Measurements from ENCODE around the gene SLC6A2. TPM values are rescaled to one million over a fixed set of nuclear protein-coding genes. Genes with fewer than 3 reads are reported as not detected.

SLC6A2 gene
- total RNA-seq, 3 donors from 2014 or later (not counting 1 experiment from before 2014, with no cell fraction given) = not detected

DNA sequence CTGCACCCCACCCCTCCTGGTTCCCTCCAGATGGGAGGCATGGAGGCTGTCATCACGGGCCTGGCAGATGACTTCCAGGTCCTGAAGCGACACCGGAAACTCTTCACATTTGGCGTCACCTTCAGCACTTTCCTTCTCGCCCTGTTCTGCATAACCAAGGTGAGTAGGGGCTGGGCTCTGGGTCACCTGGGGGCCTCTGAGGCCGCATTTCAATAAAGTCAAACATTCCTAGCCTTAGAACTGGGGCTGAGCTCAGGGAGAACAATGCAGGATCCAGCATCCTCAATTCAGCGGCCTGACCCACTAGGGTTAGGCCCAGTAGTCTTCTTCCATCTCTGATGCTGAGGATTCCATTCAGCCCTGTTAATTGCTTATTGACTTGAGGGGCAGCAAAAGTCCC is 42.1 kb downstream of the SLC6A2 start:
- no peak overlapping the region for H3K4me3 ChIP-seq (ENCODE audit: low read length)
- peaks cover under 1% of the 10 kb centered on the region for H3K4me1 ChIP-seq (ENCODE audit: control insufficient read depth, insufficient read depth, low read length)
- TF ChIP-seq, protein P1, sequence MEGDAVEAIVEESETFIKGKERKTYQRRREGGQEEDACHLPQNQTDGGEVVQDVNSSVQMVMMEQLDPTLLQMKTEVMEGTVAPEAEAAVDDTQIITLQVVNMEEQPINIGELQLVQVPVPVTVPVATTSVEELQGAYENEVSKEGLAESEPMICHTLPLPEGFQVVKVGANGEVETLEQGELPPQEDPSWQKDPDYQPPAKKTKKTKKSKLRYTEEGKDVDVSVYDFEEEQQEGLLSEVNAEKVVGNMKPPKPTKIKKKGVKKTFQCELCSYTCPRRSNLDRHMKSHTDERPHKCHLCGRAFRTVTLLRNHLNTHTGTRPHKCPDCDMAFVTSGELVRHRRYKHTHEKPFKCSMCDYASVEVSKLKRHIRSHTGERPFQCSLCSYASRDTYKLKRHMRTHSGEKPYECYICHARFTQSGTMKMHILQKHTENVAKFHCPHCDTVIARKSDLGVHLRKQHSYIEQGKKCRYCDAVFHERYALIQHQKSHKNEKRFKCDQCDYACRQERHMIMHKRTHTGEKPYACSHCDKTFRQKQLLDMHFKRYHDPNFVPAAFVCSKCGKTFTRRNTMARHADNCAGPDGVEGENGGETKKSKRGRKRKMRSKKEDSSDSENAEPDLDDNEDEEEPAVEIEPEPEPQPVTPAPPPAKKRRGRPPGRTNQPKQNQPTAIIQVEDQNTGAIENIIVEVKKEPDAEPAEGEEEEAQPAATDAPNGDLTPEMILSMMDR (IDR thresholded peaks at IDR 0.05) = no peak
- H3K4me3 Mint-ChIP-seq = no peak overlapping the region
- H3K27me3 ChIP-seq (ENCODE audit: control insufficient read depth, insufficient read depth, low read length) = no peaks in the 10 kb centered on the region
- H3K27me3 Mint-ChIP-seq (ENCODE audit: low read depth in 2 of 2) = peaks cover 0 to 5% of the 10 kb centered on the region in 2 donors
- no peaks in the 10 kb centered on the region for H3K36me3 ChIP-seq (ENCODE audit: control insufficient read depth, insufficient read depth, low read length)
- no peak overlapping the region for H3K27ac ChIP-seq (ENCODE audit: low read length)
- H3K4me1 Mint-ChIP-seq = peaks cover 0 to 2% of the 10 kb centered on the region in 2 donors
- H3K36me3 Mint-ChIP-seq = no peaks in the 10 kb centered on the region
- WGBS (ENCODE audit: insufficient coverage) = 89% methylated on average over 7 of the region's 7 CpGs
- ATAC-seq = no peak
- H3K27ac Mint-ChIP-seq = no peak overlapping the region
- intact Hi-C loops (cut with micrococcal nuclease) = no loop called here
- H3K9me3 ChIP-seq (ENCODE audit: control insufficient read depth, insufficient read depth, low read length) = no peaks in the 10 kb centered on the region
- no peaks in the 10 kb centered on the region for H3K9me3 Mint-ChIP-seq
- no peak for DNase-seq

- Mint-ChIP-seq H3K4me3 (no peak overlapping the region), H3K27me3 (ENCODE audit: low read depth in 2 of 2) (peaks cover 0 to 9% of the 10 kb centered on the region in 2 donors), H3K27ac (no peak overlapping the region), H3K4me1 (peaks cover 0 to 6% of the 10 kb centered on the region in 2 donors), H3K36me3 (no peaks in the 10 kb centered on the region), H3K9me3 (no peaks in the 10 kb centered on the region)
- Histone ChIP-seq H3K4me1 (ENCODE audit: control insufficient read depth, insufficient read depth, low read length) (peaks cover 4% of the 10 kb centered on the region), H3K9me3 (ENCODE audit: control insufficient read depth, insufficient read depth, low read length) (no peaks in the 10 kb centered on the region), H3K4me3 (ENCODE audit: low read length) (no peak overlapping the region), H3K36me3 (ENCODE audit: control insufficient read depth, insufficient read depth, low read length) (no peaks in the 10 kb centered on the region), H3K27me3 (ENCODE audit: control insufficient read depth, insufficient read depth, low read length) (no peaks in the 10 kb centered on the region), H3K27ac (ENCODE audit: low read length) (no peak overlapping the region)
- ATAC-seq (no peak), DNase-seq (no peak)
- intact Hi-C loops (cut with micrococcal nuclease) = no loop called here
- WGBS (ENCODE audit: insufficient coverage) = 82% methylated on average over 6 of the region's 6 CpGs
- TF ChIP-seq, protein P1 (IDR thresholded peaks at IDR 0.05) = no peak
These were observed 42.5 kb downstream of the SLC6A2 start for GRCh38 chr16:55698331-55698730.

- Histone ChIP-seq H3K27ac (ENCODE audit: low read length) (no peak overlapping the region), H3K4me3 (ENCODE audit: low read length) (no peak overlapping the region), H3K4me1 (ENCODE audit: control insufficient read depth, insufficient read depth, low read length) (peaks cover 4% of the 10 kb centered on the region), H3K27me3 (ENCODE audit: control insufficient read depth, insufficient read depth, low read length) (no peaks in the 10 kb centered on the region), H3K36me3 (ENCODE audit: control insufficient read depth, insufficient read depth, low read length) (no peaks in the 10 kb centered on the region), H3K9me3 (ENCODE audit: control insufficient read depth, insufficient read depth, low read length) (no peaks in the 10 kb centered on the region)
- TF ChIP-seq, protein P1 (IDR thresholded peaks at IDR 0.05) = no peak
- DNase-seq (no peak), ATAC-seq (no peak)
- peaks cover 0 to 12% of the 10 kb centered on the region in 2 donors for H3K27me3 Mint-ChIP-seq (ENCODE audit: low read depth in 2 of 2)
- no peak overlapping the region for H3K27ac Mint-ChIP-seq
- no peaks in the 10 kb centered on the region for H3K36me3 Mint-ChIP-seq
- intact Hi-C loops (cut with micrococcal nuclease) = no loop called here
- H3K9me3 Mint-ChIP-seq = no peaks in the 10 kb centered on the region
- peaks cover 0 to 6% of the 10 kb centered on the region in 2 donors for H3K4me1 Mint-ChIP-seq
- H3K4me3 Mint-ChIP-seq = no peak overlapping the region
These were observed 43.2 kb downstream of the SLC6A2 start for GRCh38 chr16:55698946-55699345.

DNA sequence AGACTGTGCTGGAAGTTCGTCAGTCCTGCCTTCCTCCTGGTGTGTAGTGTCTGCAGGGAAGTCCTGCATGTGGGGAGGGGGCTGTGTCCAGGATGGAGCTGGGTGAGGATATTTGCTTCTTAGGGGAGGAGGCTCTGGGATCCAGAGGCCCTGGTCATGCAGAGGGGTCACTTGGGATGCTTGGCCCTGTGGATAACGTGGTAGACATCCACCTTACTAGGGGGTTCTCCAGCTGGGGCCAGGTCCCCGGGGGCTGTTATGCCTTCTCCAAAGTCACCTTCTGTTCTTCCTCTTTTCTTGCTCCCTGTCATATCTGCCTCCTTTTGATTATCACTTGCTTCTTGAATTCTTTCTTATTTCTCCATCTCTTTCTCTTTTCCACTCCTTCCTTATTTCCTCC is 43.8 kb downstream of the SLC6A2 start:
- Mint-ChIP-seq H3K27me3 (ENCODE audit: low read depth in 2 of 2) (peaks cover 0 to 9% of the 10 kb centered on the region in 2 donors), H3K4me1 (peaks cover 0 to 6% of the 10 kb centered on the region in 2 donors), H3K27ac (no peak overlapping the region), H3K9me3 (no peaks in the 10 kb centered on the region), H3K36me3 (no peaks in the 10 kb centered on the region), H3K4me3 (no peak overlapping the region)
- no peaks in the 10 kb centered on the region for H3K36me3 ChIP-seq (ENCODE audit: control insufficient read depth, insufficient read depth, low read length)
- ATAC-seq (no peak), DNase-seq (no peak)
- H3K27ac ChIP-seq (ENCODE audit: low read length) = no peak overlapping the region
- no peak overlapping the region for H3K4me3 ChIP-seq (ENCODE audit: low read length)
- 55% methylated on average over 3 of the region's 3 CpGs for WGBS (ENCODE audit: insufficient coverage)
- TF ChIP-seq, protein P1 (IDR thresholded peaks at IDR 0.05) = no peak
- intact Hi-C loops (cut with micrococcal nuclease) = loop anchor here (5.0 kb wide), 1 partner anchor 232 kb away; no protein-coding TSS in a partner anchor
- no peaks in the 10 kb centered on the region for H3K9me3 ChIP-seq (ENCODE audit: control insufficient read depth, insufficient read depth, low read length)
- peaks cover 4% of the 10 kb centered on the region for H3K4me1 ChIP-seq (ENCODE audit: control insufficient read depth, insufficient read depth, low read length)
- H3K27me3 ChIP-seq (ENCODE audit: control insufficient read depth, insufficient read depth, low read length) = no peaks in the 10 kb centered on the region
